ENCODE measurements around the gene AOX1.

DNA sequence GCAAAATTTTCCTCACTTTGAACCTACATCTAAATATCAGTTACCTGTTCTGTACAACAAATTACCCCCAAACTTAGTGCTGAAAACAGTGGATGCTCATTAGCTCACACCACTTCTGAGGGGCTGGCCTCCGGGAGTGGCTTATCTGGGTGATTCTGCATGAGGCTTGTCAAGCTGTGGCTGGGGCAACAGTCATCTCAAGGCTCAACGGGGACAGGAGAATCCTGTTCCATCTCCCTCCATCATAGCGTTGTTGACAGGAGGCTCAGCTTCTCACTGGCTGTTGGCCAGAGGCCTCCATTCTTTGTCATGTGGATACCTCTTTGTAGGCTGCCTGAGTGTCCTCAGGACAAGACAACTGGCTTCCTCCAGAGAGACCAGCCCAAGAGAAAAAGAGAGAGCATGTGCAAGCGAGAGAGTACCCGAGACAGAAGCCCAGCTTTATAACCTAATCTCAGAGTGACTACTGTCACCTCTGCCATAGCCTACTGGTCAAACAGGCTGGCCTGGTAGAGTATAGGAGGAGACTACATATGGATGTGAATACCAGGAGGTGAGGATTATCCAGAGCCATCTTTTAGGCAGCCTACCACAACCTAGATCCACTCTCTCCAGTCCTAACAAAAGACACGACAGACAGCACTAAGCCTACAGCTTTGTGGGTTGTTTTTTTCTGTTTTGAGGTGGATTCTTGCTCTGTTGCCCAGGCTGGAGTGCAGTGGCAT, 79.1 kb downstream of the AOX1 start:
- TF ChIP-seq ZNF473 (tag by site-specific recombination; IDR thresholded peaks at IDR 0.05): no peak
- TF ChIP-seq ZNF777 (tag by site-specific recombination; IDR thresholded peaks at IDR 0.05; ENCODE audit: borderline replicate concordance): no peak
- no peak for TF ChIP-seq SP2 (tag by site-specific recombination; IDR thresholded peaks at IDR 0.05)
- TF ChIP-seq GLIS1 (tag by site-specific recombination; IDR thresholded peaks at IDR 0.05): no peak
- no peak for TF ChIP-seq WT1 (tag by site-specific recombination; IDR thresholded peaks at IDR 0.05)
- TF ChIP-seq ZNF776 (tag by site-specific recombination; IDR thresholded peaks at IDR 0.05; ENCODE audit: borderline replicate concordance): no peak
- TF ChIP-seq, protein P1, sequence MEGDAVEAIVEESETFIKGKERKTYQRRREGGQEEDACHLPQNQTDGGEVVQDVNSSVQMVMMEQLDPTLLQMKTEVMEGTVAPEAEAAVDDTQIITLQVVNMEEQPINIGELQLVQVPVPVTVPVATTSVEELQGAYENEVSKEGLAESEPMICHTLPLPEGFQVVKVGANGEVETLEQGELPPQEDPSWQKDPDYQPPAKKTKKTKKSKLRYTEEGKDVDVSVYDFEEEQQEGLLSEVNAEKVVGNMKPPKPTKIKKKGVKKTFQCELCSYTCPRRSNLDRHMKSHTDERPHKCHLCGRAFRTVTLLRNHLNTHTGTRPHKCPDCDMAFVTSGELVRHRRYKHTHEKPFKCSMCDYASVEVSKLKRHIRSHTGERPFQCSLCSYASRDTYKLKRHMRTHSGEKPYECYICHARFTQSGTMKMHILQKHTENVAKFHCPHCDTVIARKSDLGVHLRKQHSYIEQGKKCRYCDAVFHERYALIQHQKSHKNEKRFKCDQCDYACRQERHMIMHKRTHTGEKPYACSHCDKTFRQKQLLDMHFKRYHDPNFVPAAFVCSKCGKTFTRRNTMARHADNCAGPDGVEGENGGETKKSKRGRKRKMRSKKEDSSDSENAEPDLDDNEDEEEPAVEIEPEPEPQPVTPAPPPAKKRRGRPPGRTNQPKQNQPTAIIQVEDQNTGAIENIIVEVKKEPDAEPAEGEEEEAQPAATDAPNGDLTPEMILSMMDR (tag by site-specific recombination; IDR thresholded peaks at IDR 0.05): no peak
- TF ChIP-seq ZNF416 (tag by site-specific recombination; IDR thresholded peaks at IDR 0.05): no peak
- TF ChIP-seq, protein P2, sequence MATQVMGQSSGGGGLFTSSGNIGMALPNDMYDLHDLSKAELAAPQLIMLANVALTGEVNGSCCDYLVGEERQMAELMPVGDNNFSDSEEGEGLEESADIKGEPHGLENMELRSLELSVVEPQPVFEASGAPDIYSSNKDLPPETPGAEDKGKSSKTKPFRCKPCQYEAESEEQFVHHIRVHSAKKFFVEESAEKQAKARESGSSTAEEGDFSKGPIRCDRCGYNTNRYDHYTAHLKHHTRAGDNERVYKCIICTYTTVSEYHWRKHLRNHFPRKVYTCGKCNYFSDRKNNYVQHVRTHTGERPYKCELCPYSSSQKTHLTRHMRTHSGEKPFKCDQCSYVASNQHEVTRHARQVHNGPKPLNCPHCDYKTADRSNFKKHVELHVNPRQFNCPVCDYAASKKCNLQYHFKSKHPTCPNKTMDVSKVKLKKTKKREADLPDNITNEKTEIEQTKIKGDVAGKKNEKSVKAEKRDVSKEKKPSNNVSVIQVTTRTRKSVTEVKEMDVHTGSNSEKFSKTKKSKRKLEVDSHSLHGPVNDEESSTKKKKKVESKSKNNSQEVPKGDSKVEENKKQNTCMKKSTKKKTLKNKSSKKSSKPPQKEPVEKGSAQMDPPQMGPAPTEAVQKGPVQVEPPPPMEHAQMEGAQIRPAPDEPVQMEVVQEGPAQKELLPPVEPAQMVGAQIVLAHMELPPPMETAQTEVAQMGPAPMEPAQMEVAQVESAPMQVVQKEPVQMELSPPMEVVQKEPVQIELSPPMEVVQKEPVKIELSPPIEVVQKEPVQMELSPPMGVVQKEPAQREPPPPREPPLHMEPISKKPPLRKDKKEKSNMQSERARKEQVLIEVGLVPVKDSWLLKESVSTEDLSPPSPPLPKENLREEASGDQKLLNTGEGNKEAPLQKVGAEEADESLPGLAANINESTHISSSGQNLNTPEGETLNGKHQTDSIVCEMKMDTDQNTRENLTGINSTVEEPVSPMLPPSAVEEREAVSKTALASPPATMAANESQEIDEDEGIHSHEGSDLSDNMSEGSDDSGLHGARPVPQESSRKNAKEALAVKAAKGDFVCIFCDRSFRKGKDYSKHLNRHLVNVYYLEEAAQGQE (tag by site-specific recombination; IDR thresholded peaks at IDR 0.05): no peak
- no peak for TF ChIP-seq ZSCAN16 (tag by site-specific recombination; IDR thresholded peaks at IDR 0.05)
- TF ChIP-seq ZNF350 (tag by site-specific recombination; IDR thresholded peaks at IDR 0.05): no peak
- TF ChIP-seq, protein P3, sequence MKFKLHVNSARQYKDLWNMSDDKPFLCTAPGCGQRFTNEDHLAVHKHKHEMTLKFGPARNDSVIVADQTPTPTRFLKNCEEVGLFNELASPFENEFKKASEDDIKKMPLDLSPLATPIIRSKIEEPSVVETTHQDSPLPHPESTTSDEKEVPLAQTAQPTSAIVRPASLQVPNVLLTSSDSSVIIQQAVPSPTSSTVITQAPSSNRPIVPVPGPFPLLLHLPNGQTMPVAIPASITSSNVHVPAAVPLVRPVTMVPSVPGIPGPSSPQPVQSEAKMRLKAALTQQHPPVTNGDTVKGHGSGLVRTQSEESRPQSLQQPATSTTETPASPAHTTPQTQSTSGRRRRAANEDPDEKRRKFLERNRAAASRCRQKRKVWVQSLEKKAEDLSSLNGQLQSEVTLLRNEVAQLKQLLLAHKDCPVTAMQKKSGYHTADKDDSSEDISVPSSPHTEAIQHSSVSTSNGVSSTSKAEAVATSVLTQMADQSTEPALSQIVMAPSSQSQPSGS (tag by site-specific recombination; IDR thresholded peaks at IDR 0.05; ENCODE audit: low read depth): no peak
- no peak for TF ChIP-seq ZNF423 (tag by site-specific recombination; IDR thresholded peaks at IDR 0.05)
